Common myeloid progenitor, CD34-positive (primary cell): ENCODE measurements around the gene FOXP1.

ENCODE experiments used
- CTCF ChIA-PET: fragments of 350-600 bp; sonication (Branson Sonifier 250); formaldehyde crosslinking; loops from one replicate; lab custom pipeline; 2021; ENCODE audit warnings: antibody characterized with exemption; lab: Charles Lee
- POLR2A ChIA-PET: fragments of 350-600 bp; sonication (Branson Sonifier 250); formaldehyde crosslinking; loops from one replicate; lab custom pipeline; 2021; ENCODE audit warnings: antibody characterized with exemption; lab: Charles Lee
- DNase-seq, 3 donors: peaks; one replicate each; pipeline versions ENCODE4 v3.0.0 to v3.0.0-alpha.2; 2013
- H3K27ac ChIP-seq, 2 experiments: 1 replicate in 1 of 2; 2 replicates in 1 of 2; pipeline ENCODE4 v1.7.0; 2013; ENCODE audit warnings: inconsistent platforms in 2 of 2, low read length in 2 of 2, mild to moderate bottlenecking in 2 of 2, low read depth in 1 of 2, moderate library complexity in 1 of 2; ENCODE audit not compliant: severe bottlenecking in 2 of 2, insufficient read depth in 1 of 2, poor library complexity in 1 of 2
- H3K27me3 ChIP-seq, 5 experiments: replicated peaks in 2 of 5; 1 replicate in 3 of 5; 2 replicates in 2 of 5; pipeline versions ENCODE4 v1.6.1 to v1.7.0; 2013; ENCODE audit warnings: low read length in 4 of 5, mild to moderate bottlenecking in 2 of 5, moderate library complexity in 2 of 5, inconsistent platforms in 1 of 5; ENCODE audit not compliant: insufficient read depth in 5 of 5, control insufficient read depth in 4 of 5
- H3K36me3 ChIP-seq, 4 experiments: 1 replicate in 2 of 4; 2 replicates in 2 of 4; pipeline versions ENCODE4 v1.6.1 to v1.7.0; 2013; ENCODE audit warnings: low read length in 3 of 4, control low read depth in 1 of 4, mild to moderate bottlenecking in 1 of 4; ENCODE audit not compliant: control insufficient read depth in 4 of 4, insufficient read depth in 4 of 4
- H3K4me1 ChIP-seq, 4 experiments: 1 replicate in 3 of 4; 2 replicates in 1 of 4; pipeline versions ENCODE4 v1.6.1 to v1.7.1; 2013; ENCODE audit warnings: low read length in 3 of 4, mild to moderate bottlenecking in 3 of 4, control low read depth in 1 of 4, inconsistent platforms in 1 of 4, moderate library complexity in 1 of 4; ENCODE audit not compliant: control insufficient read depth in 4 of 4, insufficient read depth in 4 of 4; ENCODE audit errors: control extremely low read depth in 1 of 4
- H3K4me3 ChIP-seq, 7 experiments: 1 replicate in 4 of 7; 2 replicates in 3 of 7; pipeline versions ENCODE4 v1.5.1 to v1.7.0; 2013; ENCODE audit warnings: mild to moderate bottlenecking in 7 of 7, low read length in 6 of 7, moderate library complexity in 6 of 7, inconsistent platforms in 2 of 7, low read depth in 2 of 7, control low read depth in 1 of 7; ENCODE audit not compliant: insufficient read depth in 4 of 7, control insufficient read depth in 1 of 7; ENCODE audit errors: extremely low read depth in 1 of 7
- H3K9me3 ChIP-seq, 5 experiments: 1 replicate in 4 of 5; 2 replicates in 1 of 5; pipeline versions ENCODE4 v1.6.1 to v1.7.1; 2013; ENCODE audit warnings: low read length in 4 of 5, mild to moderate bottlenecking in 2 of 5, inconsistent platforms in 1 of 5, low read depth in 1 of 5, moderate library complexity in 1 of 5; ENCODE audit not compliant: control insufficient read depth in 4 of 5, insufficient read depth in 2 of 5; ENCODE audit errors: control extremely low read depth in 1 of 5
- WGBS: methylation state at CpG from one replicate; pipeline ENCODE4 v1.1.5; 2013; ENCODE audit not compliant: insufficient coverage; 5-methylcytosine and 5-hydroxymethylcytosine counted together

FOXP1 gene

DNA sequence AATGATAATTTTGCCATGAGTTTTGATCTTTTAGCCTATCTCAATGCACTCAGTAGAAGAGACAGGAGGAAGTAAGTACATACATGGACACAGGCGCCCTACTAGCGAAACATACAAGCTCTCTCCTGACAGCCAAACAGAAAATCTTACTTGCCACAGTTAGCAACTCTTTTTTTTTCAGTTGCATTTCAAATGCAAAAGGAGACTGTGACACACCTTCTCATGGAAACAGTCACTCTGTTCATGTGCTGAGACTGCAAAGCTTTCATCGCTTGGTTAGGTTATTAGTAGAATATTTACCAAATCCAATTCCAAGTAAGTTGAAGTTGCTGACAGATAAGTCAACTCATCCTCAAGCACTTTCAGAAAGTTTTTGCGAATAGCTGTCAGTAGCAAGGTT lies 223.3 kb downstream of the FOXP1 start:
- Histone ChIP-seq H3K4me1 (no peaks in the 10 kb centered on the region), H3K4me3 (no peak overlapping the region)
- 91% methylated on average over 3 of the region's 4 CpGs for WGBS

DNA sequence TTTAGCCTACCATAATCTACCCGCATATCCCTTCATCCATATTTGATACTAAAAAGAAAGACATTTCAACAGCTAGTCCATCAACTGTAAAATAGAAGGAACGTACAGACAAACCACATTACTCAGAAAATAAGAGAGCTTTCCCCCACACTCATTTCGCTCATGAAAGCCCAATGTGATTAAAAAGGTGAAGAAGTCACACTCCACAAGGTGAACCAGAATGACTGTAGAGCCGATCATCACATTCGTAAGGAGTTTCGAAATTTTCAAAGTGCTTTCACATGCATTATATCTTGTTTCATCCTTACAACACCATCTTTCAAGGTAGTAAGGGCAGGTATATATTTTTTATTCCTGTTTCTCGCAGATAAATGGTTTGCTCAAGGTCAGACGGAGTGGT lies 225.3 kb downstream of the FOXP1 start:
- CTCF ChIA-PET = no interaction called here
- no peak overlapping the region for H3K27ac ChIP-seq
- 92% methylated on average over 3 of the region's 8 CpGs for WGBS
- no peak for DNase-seq
- no peaks in the 10 kb centered on the region for H3K9me3 ChIP-seq
- no peaks in the 10 kb centered on the region for H3K27me3 ChIP-seq
- POLR2A ChIA-PET = no interaction called here
- no peak overlapping the region for H3K4me3 ChIP-seq
- H3K36me3 ChIP-seq = peaks cover 2 to 27% (median 7%) of the 10 kb centered on the region in 4 experiments
- H3K4me1 ChIP-seq = no peaks in the 10 kb centered on the region

More for the DNA sequence above, 223.3 kb downstream of the FOXP1 start:
- no peaks in the 10 kb centered on the region for H3K27me3 ChIP-seq
- H3K36me3 ChIP-seq = peaks cover 2 to 22% (median 7%) of the 10 kb centered on the region in 4 experiments
- ChIA-PET CTCF (interaction anchor here (0.7 to 1.7 kb wide), 4 partner anchors 12 to 155 kb away, joined by 3 to 5 read pairs (median 3); no protein-coding TSS in a partner anchor), POLR2A (no interaction called here)
- H3K9me3 ChIP-seq = no peaks in the 10 kb centered on the region
- DNase-seq = peak in 1 of 3 donors; percentile 21
- H3K27ac ChIP-seq = no peak overlapping the region

DNA sequence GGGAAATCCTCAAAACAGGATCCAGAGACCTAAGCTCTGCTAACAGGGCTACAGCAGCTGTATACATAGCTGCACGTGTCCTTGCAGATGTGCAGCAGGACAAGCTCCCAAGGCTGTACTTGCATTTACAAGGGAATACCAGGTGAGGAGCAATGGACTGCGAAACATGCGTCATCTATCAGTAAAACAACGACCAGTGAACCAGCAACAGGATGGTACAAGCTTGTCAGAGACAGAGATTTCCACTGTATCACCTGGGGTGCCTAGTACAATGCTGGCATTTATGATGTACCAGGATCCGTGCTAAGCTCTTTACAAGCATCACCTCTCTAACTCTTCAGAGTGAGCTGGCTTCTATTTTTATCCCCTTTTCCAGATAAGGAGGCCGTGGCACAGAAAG lies 227.3 kb downstream of the FOXP1 start:
- H3K4me3 ChIP-seq = no peak overlapping the region
- 91% methylated on average over 5 of the region's 6 CpGs for WGBS
- ChIA-PET CTCF (interaction anchor here (1.0 to 2.2 kb wide), 3 partner anchors 14 to 228 kb away, joined by 3 to 5 read pairs (median 3); partner anchors contain the start of gene FOXP1), POLR2A (interaction anchor here (0.6 to 0.7 kb wide), 2 partner anchors 40 to 318 kb away, joined by 3 to 5 read pairs; no protein-coding TSS in a partner anchor)
- H3K9me3 ChIP-seq = no peaks in the 10 kb centered on the region
- H3K27me3 ChIP-seq = no peaks in the 10 kb centered on the region
- DNase-seq = peak in 1 of 3 donors; percentile 17
- no peaks in the 10 kb centered on the region for H3K4me1 ChIP-seq
- no peak overlapping the region for H3K27ac ChIP-seq
- peaks cover 2 to 27% (median 7%) of the 10 kb centered on the region in 4 experiments for H3K36me3 ChIP-seq

DNA sequence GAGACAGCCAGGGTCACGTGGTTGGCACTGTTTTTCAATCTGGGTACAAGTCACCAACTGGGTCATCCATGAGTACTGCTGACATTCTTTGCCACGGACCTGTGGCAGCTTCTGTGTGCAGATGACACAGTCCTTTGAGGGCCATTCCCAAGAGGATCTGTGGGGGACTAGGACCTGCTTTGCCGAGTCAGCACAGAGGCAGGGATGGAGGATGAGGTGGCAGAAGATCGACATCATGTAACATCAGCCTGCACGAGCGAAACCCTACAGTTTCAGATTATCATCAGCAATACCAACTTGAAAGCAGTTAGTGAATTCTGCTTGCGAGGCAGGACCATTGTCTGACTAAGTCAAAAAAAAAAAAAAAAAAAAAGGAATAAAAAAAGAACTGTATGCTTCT lies 227.7 kb downstream of the FOXP1 start:
- Histone ChIP-seq H3K27ac (no peak overlapping the region), H3K4me3 (no peak overlapping the region), H3K36me3 (peaks cover 2 to 27% (median 7%) of the 10 kb centered on the region in 4 experiments), H3K27me3 (no peaks in the 10 kb centered on the region), H3K4me1 (no peaks in the 10 kb centered on the region), H3K9me3 (no peaks in the 10 kb centered on the region)
- DNase-seq = no peak
- POLR2A ChIA-PET = interaction anchor here (0.7 kb wide), 1 partner anchor 40 kb away, joined by 3 read pairs; no protein-coding TSS in a partner anchor
- 100% methylated on average over 4 of the region's 7 CpGs for WGBS
- CTCF ChIA-PET = interaction anchor here (1.0 to 2.2 kb wide), 4 partner anchors 8 to 228 kb away, joined by 3 to 5 read pairs (median 4); partner anchors contain the start of gene FOXP1

DNA sequence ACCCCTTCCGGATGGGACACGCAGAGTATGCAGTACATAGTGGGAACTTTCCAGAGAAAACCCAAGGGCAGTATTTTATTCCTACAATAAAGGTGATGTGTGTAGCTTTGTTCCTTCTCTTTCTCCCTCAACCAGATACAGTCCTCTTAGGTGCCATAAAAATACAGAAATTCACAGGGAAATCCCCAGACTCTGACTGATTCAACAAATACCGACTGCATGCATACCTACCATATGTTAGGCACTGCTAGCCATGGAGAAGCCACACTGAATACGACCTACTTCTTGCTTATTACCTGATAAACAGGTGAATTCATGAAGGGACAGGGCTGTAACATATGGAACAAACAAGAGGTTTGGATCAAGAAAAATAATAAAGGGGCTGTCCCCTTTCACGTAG lies 228.5 kb downstream of the FOXP1 start:
- CTCF ChIA-PET = interaction anchor here (1.6 to 2.2 kb wide), 2 partner anchors 9 to 13 kb away, joined by 4 to 5 read pairs; no protein-coding TSS in a partner anchor
- POLR2A ChIA-PET = no interaction called here
- WGBS = 93% methylated on average over 3 of the region's 5 CpGs
- Histone ChIP-seq H3K9me3 (no peaks in the 10 kb centered on the region), H3K4me3 (no peak overlapping the region), H3K36me3 (peaks cover 2 to 33% (median 7%) of the 10 kb centered on the region in 4 experiments), H3K27me3 (no peaks in the 10 kb centered on the region), H3K27ac (no peak overlapping the region), H3K4me1 (no peaks in the 10 kb centered on the region)
- no peak for DNase-seq

DNA sequence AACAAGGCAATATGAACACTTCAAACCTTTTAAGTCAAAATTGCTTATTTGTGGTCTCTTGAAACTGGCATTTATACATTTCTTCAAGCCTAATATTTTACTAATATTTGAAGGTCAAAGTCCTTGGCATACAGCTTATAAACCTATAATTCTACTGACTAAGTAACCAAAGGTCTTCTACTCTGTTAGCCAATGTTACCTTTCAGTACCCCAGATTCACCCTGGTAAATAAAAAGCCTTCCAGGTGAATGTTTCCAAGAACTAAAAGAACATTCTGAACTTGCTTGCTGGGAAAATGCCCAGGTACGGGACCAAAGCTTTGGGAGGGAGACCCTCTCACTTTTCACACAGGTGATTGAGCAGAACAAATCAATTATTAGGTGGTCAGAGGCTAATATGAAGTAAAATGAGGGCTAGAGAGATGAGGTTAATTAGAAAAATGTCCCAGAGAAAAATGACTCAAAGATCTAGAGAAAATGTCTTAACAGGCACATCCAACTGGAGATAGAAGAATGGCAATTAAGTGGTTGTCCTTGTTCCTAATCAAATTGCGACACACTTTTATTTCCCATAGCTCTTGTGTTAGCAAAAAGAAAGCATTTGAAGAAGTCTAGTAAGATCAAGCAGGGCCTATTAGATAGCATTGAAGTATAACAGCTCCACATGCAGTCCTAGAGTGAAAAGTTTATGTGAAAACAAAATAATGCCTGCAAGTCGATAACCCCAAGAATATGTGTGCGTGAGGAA lies 232.0 kb downstream of the FOXP1 start:
- CTCF ChIA-PET = interaction anchor here (0.6 to 1.6 kb wide), 4 partner anchors 9 to 44 kb away, joined by 3 read pairs; no protein-coding TSS in a partner anchor
- POLR2A ChIA-PET = no interaction called here
- H3K27ac ChIP-seq = no peak overlapping the region
- no peak overlapping the region for H3K4me3 ChIP-seq
- no peaks in the 10 kb centered on the region for H3K9me3 ChIP-seq
- H3K36me3 ChIP-seq = peaks cover 0 to 19% (median 3%) of the 10 kb centered on the region in 4 experiments
- peaks cover 0 to 3% (median 0%) of the 10 kb centered on the region in 4 experiments for H3K4me1 ChIP-seq
- no peaks in the 10 kb centered on the region for H3K27me3 ChIP-seq
- no peak for DNase-seq
- WGBS = 96% methylated on average over 3 of the region's 4 CpGs

DNA sequence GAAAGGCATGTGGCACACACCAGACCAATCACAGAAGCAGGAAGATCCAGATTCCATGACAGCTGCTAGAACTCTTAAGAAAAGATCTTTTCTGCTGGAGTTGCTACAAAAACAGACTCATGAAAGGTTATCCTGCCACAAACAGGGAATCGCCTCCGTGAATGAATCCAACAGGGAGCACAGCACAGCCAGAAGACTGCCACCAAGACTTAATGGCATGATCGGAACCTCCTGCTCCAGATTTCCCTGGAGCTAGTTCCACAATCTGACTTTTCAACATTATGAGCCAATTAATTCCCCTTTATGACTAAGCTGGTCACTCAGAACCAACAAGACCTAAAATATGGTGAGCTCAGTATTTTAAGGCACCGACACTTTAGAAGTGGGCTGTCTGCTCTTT lies 232.5 kb downstream of the FOXP1 start:
- no peak overlapping the region for H3K4me3 ChIP-seq
- peaks cover 0 to 19% (median 2%) of the 10 kb centered on the region in 4 experiments for H3K36me3 ChIP-seq
- DNase-seq = no peak
- H3K27me3 ChIP-seq = no peaks in the 10 kb centered on the region
- H3K4me1 ChIP-seq = peaks cover 0 to 3% (median 0%) of the 10 kb centered on the region in 4 experiments
- H3K9me3 ChIP-seq = no peaks in the 10 kb centered on the region
- WGBS = 97% methylated on average over 4 of the region's 4 CpGs
- ChIA-PET POLR2A (no interaction called here), CTCF (interaction anchor here (0.7 to 1.2 kb wide), 2 partner anchors 8 to 13 kb away, joined by 3 read pairs; no protein-coding TSS in a partner anchor)
- H3K27ac ChIP-seq = no peak overlapping the region
